Measurements from ENCODE around the gene PTPN14.
"Not testable (repeated sequence)": the region's sequence is repeated elsewhere in the genome, so short reads cannot be mapped to it uniquely, and the experiment has no call there.

GRCh38 chr1:214481983-214482634, 69.3 kb downstream of the PTPN14 start:
- not testable (repeated sequence) for TF ChIP-seq CTCF (IDR thresholded peaks at IDR 0.05; ENCODE audit: borderline replicate concordance, extremely low read depth, low read length, poor library complexity, severe bottlenecking); EZH2 (IDR thresholded peaks at IDR 0.05; ENCODE audit: borderline replicate concordance, low read depth, low read length, severe bottlenecking)
